H1 (cell line): ENCODE data around the gene MEGF9. TPM values are rescaled to one million over a fixed set of nuclear protein-coding genes. Genes with fewer than 3 reads are reported as not detected.

Experiments
- CHD7 ChIP-seq: fragments of 300-600 bp; sonication (generic); IDR thresholded peaks from 2 replicates; pipeline ENCODE4 v1.7.1; 2012; ENCODE audit warnings: low read length, moderate library complexity, mild to moderate bottlenecking, inconsistent platforms; ENCODE audit not compliant: insufficient replicate concordance
- USF2 ChIP-seq: IDR thresholded peaks from 2 replicates; pipeline ENCODE4 v1.6.1; 2011; ENCODE audit warnings: low read length, improper control_type of control experiment
- YY1 ChIP-seq: IDR thresholded peaks from 2 replicates; pipeline ENCODE4 v1.6.1; 2011; ENCODE audit warnings: low read depth, mild to moderate bottlenecking, low read length
- polyA plus RNA-seq, 7 experiments: library from polyadenylated mRNA; depleted of rRNA in 3 of 7; stranded (reverse) in 5 of 7; unstranded in 2 of 7; fragments of >200 nt in 5 of 7; fragments of 200-250 nt in 2 of 7; gene quantifications; 1 replicate in 5 of 7; 2 replicates in 1 of 7; 4 replicates in 1 of 7; pipeline versions ENCODE4 v1.2.1 to v1.2.3, GENCODE V29; 2011 to 2013; ENCODE audit warnings: missing spikeins in 2 of 7, mixed read lengths in 2 of 7
- total RNA-seq: library from RNA; stranded (reverse); fragmentation: NEBNext Ultra II Directional; extraction: Animal tissue kit (Norgen Biotek cat#: 25700); gene quantifications from 2 replicates; pipeline ENCODE4 v1.2.1, GENCODE V29; 2021
- TF ChIP-seq, protein P1 (sequence below): IDR thresholded peaks from 2 replicates; pipeline ENCODE4 v1.6.1; 2012; ENCODE audit warnings: inconsistent platforms
- TF ChIP-seq, protein P2 (sequence below): IDR thresholded peaks from 2 replicates; pipeline ENCODE4 v1.6.1; 2011; ENCODE audit warnings: low read depth, mild to moderate bottlenecking, low read length; ENCODE audit not compliant: insufficient read depth

Gene MEGF9
- total and polyA plus RNA-seq, 2 of the 8 experiments (the other 6 are each of a cell fraction or from before 2014, with no cell fraction given): 0.45 to 1.8 TPM

DNA sequence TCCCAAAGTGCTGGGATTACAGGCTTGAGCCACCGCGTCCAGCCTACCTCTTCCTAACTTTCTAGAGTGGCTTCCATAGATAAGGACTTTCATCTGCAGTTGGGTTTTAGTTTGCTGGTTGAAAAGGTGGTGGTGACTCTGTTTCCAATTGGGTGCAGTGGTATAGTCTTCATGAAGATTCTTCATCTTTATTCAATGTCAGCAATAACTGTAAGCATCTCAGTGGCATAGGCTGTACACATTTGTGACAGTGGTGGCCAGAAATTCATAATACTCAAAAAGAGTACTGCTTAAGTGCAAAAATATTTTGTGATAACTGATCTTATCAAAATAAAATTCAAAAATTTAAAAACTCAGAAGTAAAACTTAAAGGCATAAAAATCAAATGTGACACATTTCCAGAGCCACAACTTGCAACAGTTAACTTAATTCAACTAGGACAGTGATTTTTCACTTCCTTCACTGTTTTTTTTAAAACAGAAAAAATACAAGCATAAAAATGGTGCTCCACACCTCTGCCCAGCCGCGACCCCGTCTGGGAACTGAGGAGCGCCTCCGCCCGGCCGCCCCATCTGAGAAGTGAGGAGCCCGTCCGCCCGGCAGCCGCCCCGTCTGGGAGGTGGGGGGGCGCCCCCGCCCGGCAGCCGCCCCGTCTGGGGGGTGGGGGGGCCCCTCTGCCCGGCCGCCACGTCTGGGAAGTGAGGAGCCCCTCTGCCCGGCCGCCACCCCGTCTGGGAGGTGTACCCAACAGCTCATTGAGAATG is 77.9 kb downstream of the MEGF9 start (continued):
- TF ChIP-seq CHD7 (no peak), YY1 (no peak), USF2 (no peak)
- TF ChIP-seq, protein P1, sequence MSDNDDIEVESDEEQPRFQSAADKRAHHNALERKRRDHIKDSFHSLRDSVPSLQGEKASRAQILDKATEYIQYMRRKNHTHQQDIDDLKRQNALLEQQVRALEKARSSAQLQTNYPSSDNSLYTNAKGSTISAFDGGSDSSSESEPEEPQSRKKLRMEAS: no peak
- TF ChIP-seq, protein P2, sequence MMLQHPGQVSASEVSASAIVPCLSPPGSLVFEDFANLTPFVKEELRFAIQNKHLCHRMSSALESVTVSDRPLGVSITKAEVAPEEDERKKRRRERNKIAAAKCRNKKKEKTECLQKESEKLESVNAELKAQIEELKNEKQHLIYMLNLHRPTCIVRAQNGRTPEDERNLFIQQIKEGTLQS: no peak
